ENCODE data around the gene SRR. TPM values are rescaled to one million over a fixed set of nuclear protein-coding genes. Genes with fewer than 3 reads are reported as not detected.

SRR gene
- polyA plus RNA-seq, 1 donor from 2014 or later, result 69.0 TPM

GRCh38 chr17:2266865-2267228 lies 36.9 kb upstream of the SRR start:
- Histone ChIP-seq H2AFZ (ENCODE audit: low read depth, low read length) (no peak overlapping the region), H4K20me1 (ENCODE audit: insufficient read depth) (no peaks in the 10 kb centered on the region), H3K27ac (ENCODE audit: low read length) (no peak overlapping the region), H3K9me3 (ENCODE audit: low read length) (no peaks in the 10 kb centered on the region), H3K9me2 (ENCODE audit: insufficient read depth, low read length) (no peaks in the 10 kb centered on the region), H3K9ac (ENCODE audit: low read length) (no peak overlapping the region), H3K4me2 (ENCODE audit: low read length) (no peak overlapping the region), H3K4me3 (ENCODE audit: low read length) (no peak overlapping the region), H3K79me2 (replicated peaks; ENCODE audit: insufficient read depth, low read length) (peaks cover 3% of the 10 kb centered on the region), H3F3A (ENCODE audit: insufficient read depth, low read length, poor library complexity, severe bottlenecking) (no peaks in the 10 kb centered on the region), H3K27me3 (ENCODE audit: insufficient read depth, low read depth, low read length) (no peaks in the 10 kb centered on the region), H3K36me3 (ENCODE audit: insufficient read depth, low read length) (no peaks in the 10 kb centered on the region)
- TF ChIP-seq REST (IDR thresholded peaks at IDR 0.05; ENCODE audit: borderline replicate concordance), result no peak
- TF ChIP-seq CTCF (IDR thresholded peaks at IDR 0.05; ENCODE audit: poor library complexity, severe bottlenecking), result no peak
- TF ChIP-seq MXI1 (conservative IDR thresholded peaks at IDR 0.05; ENCODE audit: poor library complexity, severe bottlenecking), result no peak
- no peak for TF ChIP-seq RAD21 (conservative IDR thresholded peaks at IDR 0.05)
- no peak for TF ChIP-seq SMC3 (conservative IDR thresholded peaks at IDR 0.05; ENCODE audit: poor library complexity)
- no peak for TF ChIP-seq EP300 (conservative IDR thresholded peaks at IDR 0.05; ENCODE audit: poor library complexity, severe bottlenecking)
- TF ChIP-seq TAF1 (IDR thresholded peaks at IDR 0.05; ENCODE audit: low read depth), result no peak
- no peak for TF ChIP-seq POLR2AphosphoS5 (IDR thresholded peaks at IDR 0.05)
- TF ChIP-seq EZH2 (IDR thresholded peaks at IDR 0.05; ENCODE audit: borderline replicate concordance, insufficient read depth, low read length, poor library complexity, severe bottlenecking), result no peak

- Histone ChIP-seq H3K9me2 (ENCODE audit: insufficient read depth, low read length) (no peaks in the 10 kb centered on the region), H3K9me3 (ENCODE audit: low read length) (no peaks in the 10 kb centered on the region), H3K4me3 (ENCODE audit: low read length) (no peak overlapping the region), H3K36me3 (ENCODE audit: insufficient read depth, low read length) (no peaks in the 10 kb centered on the region), H3F3A (ENCODE audit: insufficient read depth, low read length, poor library complexity, severe bottlenecking) (no peaks in the 10 kb centered on the region), H3K79me2 (replicated peaks; ENCODE audit: insufficient read depth, low read length) (peaks cover 3% of the 10 kb centered on the region), H4K20me1 (ENCODE audit: insufficient read depth) (no peaks in the 10 kb centered on the region), H3K27me3 (ENCODE audit: insufficient read depth, low read depth, low read length) (no peaks in the 10 kb centered on the region), H3K27ac (ENCODE audit: low read length) (no peak overlapping the region), H2AFZ (ENCODE audit: low read depth, low read length) (no peak overlapping the region), H3K4me2 (ENCODE audit: low read length) (no peak overlapping the region), H3K9ac (ENCODE audit: low read length) (no peak overlapping the region)
- TF ChIP-seq RAD21 (conservative IDR thresholded peaks at IDR 0.05) (no peak), REST (IDR thresholded peaks at IDR 0.05; ENCODE audit: borderline replicate concordance) (no peak), EP300 (conservative IDR thresholded peaks at IDR 0.05; ENCODE audit: poor library complexity, severe bottlenecking) (no peak), EZH2 (IDR thresholded peaks at IDR 0.05; ENCODE audit: borderline replicate concordance, insufficient read depth, low read length, poor library complexity, severe bottlenecking) (no peak), SMC3 (conservative IDR thresholded peaks at IDR 0.05; ENCODE audit: poor library complexity) (no peak), POLR2AphosphoS5 (IDR thresholded peaks at IDR 0.05) (no peak), TAF1 (IDR thresholded peaks at IDR 0.05; ENCODE audit: low read depth) (no peak), MXI1 (conservative IDR thresholded peaks at IDR 0.05; ENCODE audit: poor library complexity, severe bottlenecking) (no peak), CTCF (IDR thresholded peaks at IDR 0.05; ENCODE audit: poor library complexity, severe bottlenecking) (no peak)
These were observed 36.4 kb upstream of the SRR start for GRCh38 chr17:2267354-2267753.
